ENCODE measurements around the gene TMEM161A. TPM values are rescaled to one million over a fixed set of nuclear protein-coding genes. Genes with fewer than 3 reads are reported as not detected.

TMEM161A gene
- 25.5 TPM for polyA plus RNA-seq (2013, experiment 1 of 2)
- polyA plus RNA-seq (2013, experiment 2 of 2): 24.0 TPM

DNA sequence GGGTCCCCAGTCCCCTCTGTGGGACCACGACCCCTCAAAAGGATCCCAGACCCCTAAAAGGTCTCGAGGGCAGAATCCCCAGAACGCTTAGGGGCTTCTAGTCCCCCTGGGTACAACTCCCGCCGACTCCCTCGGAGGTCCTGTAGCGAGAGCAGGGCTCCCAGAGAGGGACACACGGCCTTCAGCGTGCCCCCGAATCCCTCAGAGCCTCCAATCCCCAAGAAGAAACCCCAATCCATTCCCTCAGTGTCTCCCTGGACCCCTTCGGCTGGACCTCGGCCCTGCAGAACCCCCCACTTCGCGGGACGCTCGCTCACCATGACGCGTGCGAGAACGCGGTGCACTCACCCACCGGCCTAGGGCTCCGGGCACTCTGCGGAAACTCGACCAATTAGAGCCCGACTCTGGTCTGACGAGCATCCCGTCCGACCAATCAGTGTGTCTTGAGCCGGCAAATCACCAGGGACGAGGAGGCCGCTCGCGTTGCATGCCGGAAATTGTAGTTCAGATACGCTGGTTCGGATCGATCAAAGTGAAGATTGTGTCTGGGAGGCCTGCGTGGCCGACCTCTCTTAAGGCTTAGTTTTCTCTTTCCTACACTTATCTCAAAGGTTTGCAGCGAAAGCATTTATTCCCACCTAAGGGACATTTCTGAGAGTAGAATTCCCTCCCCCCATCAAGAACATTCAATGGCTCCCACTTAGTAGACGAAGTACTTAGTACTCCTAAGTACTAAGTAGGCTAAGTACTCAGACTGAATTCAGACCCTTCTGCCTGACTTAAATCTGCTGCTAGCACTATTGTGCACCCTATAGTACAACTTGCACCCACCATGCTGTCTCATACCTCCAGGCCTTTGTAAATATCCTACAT is at the start of gene TMEM161A:
Gene TMEM161A, minus strand, starts transcription at position 370 of the 873 bp plus-strand sequence. Its CDS starts 50 bp downstream, at position 320.
- Histone ChIP-seq H3K18ac (ENCODE audit: low read length) (peak within 1 kb of the TSS; percentile 97), H3K27ac (replicated peaks; ENCODE audit: low read length) (no peak within 1 kb of the TSS), H3K36me3 (replicated peaks in 1 of 2; ENCODE audit: control insufficient read depth in 2 of 2, insufficient read depth in 2 of 2, low read length in 2 of 2) (peaks cover 0 to 2% of the 10 kb centered on the region in 2 donors), H2BK120ac (ENCODE audit: low read depth, low read length) (no peak within 1 kb of the TSS), H3K23ac (ENCODE audit: low read depth, low read length, poor library complexity) (peak within 1 kb of the TSS; percentile 76), H2AK5ac (ENCODE audit: low read depth, low read length) (peak within 1 kb of the TSS; percentile 76), H3K79me1 (ENCODE audit: low read depth, low read length) (no peaks in the 10 kb centered on the region), H2BK5ac (ENCODE audit: low read length) (peak within 1 kb of the TSS; percentile 22), H3K9ac (ENCODE audit: low read depth, low read length, poor library complexity) (peak within 1 kb of the TSS; percentile 76), H3K9me3 (replicated peaks in 1 of 2; ENCODE audit: control insufficient read depth in 2 of 2, insufficient read depth in 1 of 2, low read depth in 1 of 2, low read length in 2 of 2) (peaks cover 0 to 5% of the 10 kb centered on the region in 2 donors), H3K14ac (ENCODE audit: low read length) (peak within 1 kb of the TSS; percentile 26), H3K4me1 (ENCODE audit: control insufficient read depth in 2 of 2, insufficient read depth in 1 of 2, low read depth in 1 of 2, low read length in 2 of 2) (peaks cover 5 to 8% of the 10 kb centered on the region in 2 donors), H3K4ac (ENCODE audit: low read length) (no peak within 1 kb of the TSS), H3K4me3 (ENCODE audit: low read length in 2 of 2) (peak within 1 kb of the TSS; percentile 75 to 85), H2BK15ac (ENCODE audit: low read length) (no peak within 1 kb of the TSS), H2BK12ac (ENCODE audit: low read length) (no peak within 1 kb of the TSS), H3K27me3 (ENCODE audit: control insufficient read depth in 3 of 3, insufficient read depth in 3 of 3, low read depth in 1 of 3, low read length in 3 of 3) (peaks cover 0 to 4% (median 0%) of the 10 kb centered on the region in 3 experiments), H3K4me2 (ENCODE audit: insufficient read depth, low read length, poor library complexity, severe bottlenecking) (peak within 1 kb of the TSS; percentile 90), H4K91ac (ENCODE audit: low read depth, low read length, poor library complexity) (no peak within 1 kb of the TSS), H4K8ac (ENCODE audit: low read depth, low read length) (no peak within 1 kb of the TSS), H2AFZ (ENCODE audit: low read length) (peak within 1 kb of the TSS; percentile 94)
- no CpG with 5 or more reads among the region's 42 CpGs for WGBS, 2 donors (ENCODE audit: extremely low coverage in 2 of 2, insufficient read length in 2 of 2, insufficient replicate concordance in 1 of 2)
- DNase-seq (ENCODE audit: low spot score): peak; percentile 97

DNA sequence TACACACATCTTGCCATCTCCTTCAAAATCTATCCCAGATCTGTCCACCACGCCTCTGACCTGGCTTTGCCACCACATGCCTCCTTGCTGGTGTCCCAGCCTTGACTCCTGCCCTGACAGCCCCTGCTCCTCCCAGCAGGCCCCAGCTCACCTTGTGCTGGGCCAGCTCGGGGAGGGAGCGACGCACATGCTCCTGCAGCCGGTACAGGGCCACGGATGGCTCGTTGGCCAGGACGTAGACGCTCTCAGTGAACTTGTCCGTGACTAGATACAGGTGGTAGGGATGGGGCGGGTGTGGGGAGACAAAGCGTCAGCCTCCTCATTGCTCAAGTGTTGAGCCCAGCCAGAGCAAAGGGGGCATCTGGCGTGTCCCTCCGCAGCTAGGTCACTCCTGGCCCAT is 48.5 kb upstream of the TMEM161A start:
- Histone ChIP-seq H3K4ac (ENCODE audit: low read length) (no peak overlapping the region), H3K4me3 (ENCODE audit: low read length in 2 of 2) (peak overlapping the region in 1 of 2 donors; percentile 64), H2BK120ac (ENCODE audit: low read depth, low read length) (no peak overlapping the region), H2AK5ac (ENCODE audit: low read depth, low read length) (no peak overlapping the region), H3K23ac (ENCODE audit: low read depth, low read length, poor library complexity) (no peak overlapping the region), H3K9ac (ENCODE audit: low read depth, low read length, poor library complexity) (peak overlapping the region; percentile 53), H2BK12ac (ENCODE audit: low read length) (no peak overlapping the region), H3K9me3 (replicated peaks in 1 of 2; ENCODE audit: control insufficient read depth in 2 of 2, insufficient read depth in 1 of 2, low read depth in 1 of 2, low read length in 2 of 2) (no peaks in the 10 kb centered on the region), H3K14ac (ENCODE audit: low read length) (no peak overlapping the region), H3K27ac (replicated peaks; ENCODE audit: low read length) (no peak overlapping the region), H3K36me3 (replicated peaks in 1 of 2; ENCODE audit: control insufficient read depth in 2 of 2, insufficient read depth in 2 of 2, low read length in 2 of 2) (peaks cover 11 to 30% of the 10 kb centered on the region in 2 donors), H3K4me1 (ENCODE audit: control insufficient read depth in 2 of 2, insufficient read depth in 1 of 2, low read depth in 1 of 2, low read length in 2 of 2) (peaks cover 3 to 7% of the 10 kb centered on the region in 2 donors), H3K18ac (ENCODE audit: low read length) (no peak overlapping the region), H4K8ac (ENCODE audit: low read depth, low read length) (no peak overlapping the region), H2BK15ac (ENCODE audit: low read length) (no peak overlapping the region), H2AFZ (ENCODE audit: low read length) (no peak overlapping the region), H3K79me1 (ENCODE audit: low read depth, low read length) (peaks cover 12% of the 10 kb centered on the region), H3K27me3 (ENCODE audit: control insufficient read depth in 3 of 3, insufficient read depth in 3 of 3, low read depth in 1 of 3, low read length in 3 of 3) (no peaks in the 10 kb centered on the region), H2BK5ac (ENCODE audit: low read length) (no peak overlapping the region), H4K91ac (ENCODE audit: low read depth, low read length, poor library complexity) (no peak overlapping the region), H3K4me2 (ENCODE audit: insufficient read depth, low read length, poor library complexity, severe bottlenecking) (no peak overlapping the region)
- no CpG with 5 or more reads among the region's 14 CpGs for WGBS, 2 donors (ENCODE audit: extremely low coverage in 2 of 2, insufficient read length in 2 of 2, insufficient replicate concordance in 1 of 2)
- DNase-seq (ENCODE audit: low spot score): no peak

DNA sequence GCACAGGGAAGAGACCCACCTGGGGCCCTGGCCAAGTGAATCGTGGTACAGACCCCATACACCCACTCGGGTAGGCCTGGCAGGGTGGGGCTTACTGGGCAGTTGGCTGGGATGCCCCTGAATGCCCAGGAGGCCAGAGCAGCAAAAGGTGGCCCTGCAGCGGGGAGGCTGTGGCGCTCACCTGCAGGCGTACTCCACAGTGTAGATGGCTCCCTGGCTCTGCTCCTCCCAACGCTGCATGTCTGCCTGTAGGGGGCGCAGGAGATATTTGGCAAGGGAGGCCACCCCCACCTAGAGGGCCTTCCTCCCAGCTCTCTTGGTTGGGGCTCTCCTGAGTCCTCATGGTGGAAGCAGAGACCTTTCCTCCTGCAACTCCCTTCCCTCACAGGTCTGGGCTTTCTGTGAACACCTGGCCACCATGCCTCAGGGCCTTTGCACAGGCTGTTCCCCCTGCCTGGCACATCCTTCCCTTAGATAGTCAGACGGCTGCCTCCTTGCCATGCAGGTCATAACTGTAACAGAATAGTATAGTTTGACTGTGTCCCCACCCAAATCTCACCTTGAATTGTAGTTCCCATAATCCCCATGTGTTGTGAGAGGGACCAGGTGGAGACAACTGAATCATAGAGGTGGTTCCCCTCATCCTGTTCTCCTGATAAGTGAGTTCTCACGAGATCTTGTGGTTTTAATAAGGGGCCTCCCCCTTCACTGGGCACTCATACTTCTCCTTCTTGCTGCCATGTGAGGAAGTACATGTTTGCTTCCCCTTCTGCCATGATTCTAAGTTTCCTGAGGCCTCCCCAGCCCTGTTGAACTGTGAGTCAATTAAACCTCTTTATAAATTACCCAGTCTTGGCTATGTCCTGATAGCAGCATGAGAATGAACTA is 47.8 kb upstream of the TMEM161A start:
- DNase-seq (ENCODE audit: low spot score): peak; percentile 56
- Histone ChIP-seq H2BK5ac (ENCODE audit: low read length) (no peak overlapping the region), H3K4me2 (ENCODE audit: insufficient read depth, low read length, poor library complexity, severe bottlenecking) (no peak overlapping the region), H3K27ac (replicated peaks; ENCODE audit: low read length) (no peak overlapping the region), H3K4me1 (ENCODE audit: control insufficient read depth in 2 of 2, insufficient read depth in 1 of 2, low read depth in 1 of 2, low read length in 2 of 2) (peaks cover 1 to 4% of the 10 kb centered on the region in 2 donors), H2AK5ac (ENCODE audit: low read depth, low read length) (peak overlapping the region; percentile 89), H2BK15ac (ENCODE audit: low read length) (no peak overlapping the region), H3K9me3 (replicated peaks in 1 of 2; ENCODE audit: control insufficient read depth in 2 of 2, insufficient read depth in 1 of 2, low read depth in 1 of 2, low read length in 2 of 2) (no peaks in the 10 kb centered on the region), H2BK12ac (ENCODE audit: low read length) (no peak overlapping the region), H3K4me3 (ENCODE audit: low read length in 2 of 2) (no peak overlapping the region), H2BK120ac (ENCODE audit: low read depth, low read length) (no peak overlapping the region), H2AFZ (ENCODE audit: low read length) (no peak overlapping the region), H3K23ac (ENCODE audit: low read depth, low read length, poor library complexity) (no peak overlapping the region), H3K18ac (ENCODE audit: low read length) (no peak overlapping the region), H3K79me1 (ENCODE audit: low read depth, low read length) (peaks cover 11% of the 10 kb centered on the region), H4K91ac (ENCODE audit: low read depth, low read length, poor library complexity) (no peak overlapping the region), H3K9ac (ENCODE audit: low read depth, low read length, poor library complexity) (no peak overlapping the region), H3K4ac (ENCODE audit: low read length) (no peak overlapping the region), H3K14ac (ENCODE audit: low read length) (no peak overlapping the region), H4K8ac (ENCODE audit: low read depth, low read length) (no peak overlapping the region), H3K27me3 (ENCODE audit: control insufficient read depth in 3 of 3, insufficient read depth in 3 of 3, low read depth in 1 of 3, low read length in 3 of 3) (no peaks in the 10 kb centered on the region), H3K36me3 (replicated peaks in 1 of 2; ENCODE audit: control insufficient read depth in 2 of 2, insufficient read depth in 2 of 2, low read length in 2 of 2) (peaks cover 11 to 36% of the 10 kb centered on the region in 2 donors)
- WGBS, 2 donors (ENCODE audit: extremely low coverage in 2 of 2, insufficient read length in 2 of 2, insufficient replicate concordance in 1 of 2): no CpG with 5 or more reads among the region's 9 CpGs

All from neuronal stem cell (in vitro differentiated cells).